Measurements from ENCODE around the gene SPINK6.

DNA sequence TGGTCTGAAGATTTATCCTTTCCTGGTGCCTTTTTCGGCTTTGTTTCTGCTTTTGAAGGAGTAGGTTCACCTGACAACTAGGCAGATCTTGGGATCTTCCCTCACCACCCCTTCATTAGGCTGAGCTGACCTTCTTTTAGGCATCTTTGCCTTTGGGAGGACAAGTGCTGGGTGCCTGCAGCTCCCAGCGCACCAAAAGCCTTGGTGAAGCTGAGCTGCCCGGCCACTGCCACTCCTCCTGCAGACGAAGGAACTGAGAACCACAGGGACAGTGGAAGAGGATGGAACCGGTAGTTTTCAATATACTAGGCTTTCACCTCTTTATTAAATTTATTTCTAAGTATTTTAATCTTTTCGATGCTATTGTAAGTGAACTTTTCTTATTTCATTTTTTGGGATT lies 18.7 kb downstream of the SPINK6 start:
- TF ChIP-seq, protein P1, sequence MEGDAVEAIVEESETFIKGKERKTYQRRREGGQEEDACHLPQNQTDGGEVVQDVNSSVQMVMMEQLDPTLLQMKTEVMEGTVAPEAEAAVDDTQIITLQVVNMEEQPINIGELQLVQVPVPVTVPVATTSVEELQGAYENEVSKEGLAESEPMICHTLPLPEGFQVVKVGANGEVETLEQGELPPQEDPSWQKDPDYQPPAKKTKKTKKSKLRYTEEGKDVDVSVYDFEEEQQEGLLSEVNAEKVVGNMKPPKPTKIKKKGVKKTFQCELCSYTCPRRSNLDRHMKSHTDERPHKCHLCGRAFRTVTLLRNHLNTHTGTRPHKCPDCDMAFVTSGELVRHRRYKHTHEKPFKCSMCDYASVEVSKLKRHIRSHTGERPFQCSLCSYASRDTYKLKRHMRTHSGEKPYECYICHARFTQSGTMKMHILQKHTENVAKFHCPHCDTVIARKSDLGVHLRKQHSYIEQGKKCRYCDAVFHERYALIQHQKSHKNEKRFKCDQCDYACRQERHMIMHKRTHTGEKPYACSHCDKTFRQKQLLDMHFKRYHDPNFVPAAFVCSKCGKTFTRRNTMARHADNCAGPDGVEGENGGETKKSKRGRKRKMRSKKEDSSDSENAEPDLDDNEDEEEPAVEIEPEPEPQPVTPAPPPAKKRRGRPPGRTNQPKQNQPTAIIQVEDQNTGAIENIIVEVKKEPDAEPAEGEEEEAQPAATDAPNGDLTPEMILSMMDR (IDR thresholded peaks at IDR 0.05): no peak
- no peak for TF ChIP-seq POLR2A (IDR thresholded peaks at IDR 0.05)
